DMS 273 (cell line): ENCODE results near the gene ATAD3A.
"Not testable (repeated sequence)": the region's sequence is repeated elsewhere in the genome, so short reads cannot be mapped to it uniquely, and the experiment has no call there.

Experiments
- DNase-seq: peaks from one replicate; lab custom pipeline; 2025; ENCODE audit not compliant: unreplicated experiment; lab: John Stamatoyannopoulos, UW

Gene ATAD3A

DNA sequence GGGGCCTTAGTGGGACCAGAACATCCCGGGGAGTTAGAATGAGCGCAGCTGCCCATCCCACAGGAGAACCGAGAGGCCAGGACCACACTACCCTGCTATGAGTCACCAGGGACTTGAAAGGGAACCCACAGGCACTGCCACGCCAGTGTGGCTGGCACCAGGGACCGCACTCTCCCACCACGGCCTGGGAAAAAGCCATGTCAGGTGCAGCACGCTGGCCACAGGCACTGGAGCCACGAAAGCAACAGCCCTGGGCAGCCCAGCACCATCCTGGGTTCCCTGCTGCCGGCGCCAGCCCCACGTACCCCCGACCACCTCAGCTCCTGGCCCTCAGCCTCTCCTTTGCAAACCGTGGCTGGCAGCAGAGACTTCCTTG, 42.6 kb downstream of the ATAD3A start:
- no peak for DNase-seq

DNA sequence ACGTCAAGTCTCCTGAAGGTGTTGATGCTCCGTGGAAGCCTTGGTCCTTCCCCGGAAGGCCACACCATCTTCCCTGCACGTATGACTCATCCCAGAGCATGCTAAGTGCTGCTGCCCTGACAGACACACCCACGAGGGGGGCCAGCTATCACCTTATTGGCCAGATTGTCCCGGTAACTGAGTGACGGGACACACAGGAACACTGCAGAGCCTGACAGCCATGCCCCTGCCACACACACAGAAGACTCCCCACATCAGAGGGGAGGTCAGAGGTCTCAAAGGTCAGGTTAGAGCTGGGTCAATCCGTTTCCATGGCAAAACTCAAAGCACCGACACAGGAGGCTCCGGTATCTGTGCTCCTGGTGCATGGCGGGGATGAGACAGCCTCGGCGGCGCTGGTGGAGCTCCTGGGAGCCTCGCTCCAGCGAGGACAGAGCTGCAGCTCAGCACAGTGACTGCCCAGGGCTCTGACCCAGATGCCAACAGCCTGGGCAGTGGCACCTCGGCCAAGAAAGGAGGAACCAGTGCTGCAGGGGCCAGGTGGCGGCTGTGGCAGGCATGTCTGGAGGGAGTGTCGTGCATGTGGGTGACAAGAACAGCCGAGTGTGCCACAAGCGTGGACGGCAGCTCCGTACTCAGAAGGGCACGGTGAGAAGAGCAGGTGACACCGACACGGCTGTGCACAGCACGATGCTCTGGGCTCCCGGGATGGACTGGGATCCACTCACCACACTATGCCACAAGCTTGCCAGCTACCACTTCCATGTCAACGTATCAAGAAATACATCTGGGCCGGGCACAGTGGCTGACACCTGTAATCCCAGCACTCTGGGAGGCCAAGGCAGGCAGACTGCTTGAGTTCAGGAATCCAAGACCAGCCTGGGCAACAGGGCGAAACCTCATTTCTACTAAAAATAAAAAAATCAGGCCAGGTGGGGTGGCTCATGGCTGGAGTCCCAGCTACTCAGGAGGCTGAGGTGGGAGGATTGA, 43.3 kb downstream of the ATAD3A start:
- DNase-seq = peak; percentile 53

GRCh38 chr1:1556505-1556904, 44.5 kb downstream of the ATAD3A start:
- DNase-seq = no peak

- DNase-seq = not testable (repeated sequence)
These were observed 45.0 kb downstream of the ATAD3A start for GRCh38 chr1:1556961-1557360.

- not testable (repeated sequence) for DNase-seq
These were observed 45.7 kb downstream of the ATAD3A start for GRCh38 chr1:1557688-1558087.

GRCh38 chr1:1558591-1558990, 46.6 kb downstream of the ATAD3A start:
- no peak for DNase-seq

DNA sequence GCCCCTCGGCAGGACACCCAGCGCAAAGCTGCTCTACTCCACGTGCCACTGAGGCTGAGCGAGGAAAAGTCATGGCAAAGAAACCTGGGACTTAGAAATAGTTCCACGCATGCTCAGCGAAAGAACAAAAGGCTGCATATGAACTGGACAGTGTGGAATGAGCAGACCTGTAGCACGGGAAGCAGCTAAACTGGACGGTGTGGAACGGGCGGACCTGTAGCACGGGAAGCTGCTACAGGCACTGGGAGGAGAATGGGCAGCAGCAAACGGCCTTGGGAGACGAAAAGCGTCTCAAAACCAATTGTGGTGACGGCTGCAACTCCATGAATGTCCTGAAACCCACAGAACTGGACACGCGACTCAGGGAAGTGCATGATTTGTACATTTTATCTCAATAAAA, 47.1 kb downstream of the ATAD3A start:
- no peak for DNase-seq

DNA sequence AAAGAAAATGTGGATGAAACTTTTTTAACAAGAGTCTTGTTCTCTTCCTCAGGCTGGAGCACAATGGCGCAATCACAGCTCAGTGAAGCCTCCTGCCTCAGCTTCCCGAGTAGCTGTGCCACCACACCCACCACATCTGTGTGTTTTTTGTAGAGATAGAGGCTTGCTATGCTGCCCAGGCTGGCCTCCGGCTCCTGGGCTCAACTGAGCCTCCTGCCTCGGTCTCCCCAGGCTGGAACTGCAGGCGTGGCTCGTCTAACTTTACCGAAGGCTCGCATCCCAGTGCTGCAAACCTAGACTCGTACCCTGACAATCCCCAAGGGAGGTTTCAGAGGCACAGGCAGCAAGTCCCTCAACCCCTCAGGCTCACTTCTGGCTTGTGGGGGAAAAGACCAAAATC, 48.2 kb downstream of the ATAD3A start:
- no peak for DNase-seq

DNA sequence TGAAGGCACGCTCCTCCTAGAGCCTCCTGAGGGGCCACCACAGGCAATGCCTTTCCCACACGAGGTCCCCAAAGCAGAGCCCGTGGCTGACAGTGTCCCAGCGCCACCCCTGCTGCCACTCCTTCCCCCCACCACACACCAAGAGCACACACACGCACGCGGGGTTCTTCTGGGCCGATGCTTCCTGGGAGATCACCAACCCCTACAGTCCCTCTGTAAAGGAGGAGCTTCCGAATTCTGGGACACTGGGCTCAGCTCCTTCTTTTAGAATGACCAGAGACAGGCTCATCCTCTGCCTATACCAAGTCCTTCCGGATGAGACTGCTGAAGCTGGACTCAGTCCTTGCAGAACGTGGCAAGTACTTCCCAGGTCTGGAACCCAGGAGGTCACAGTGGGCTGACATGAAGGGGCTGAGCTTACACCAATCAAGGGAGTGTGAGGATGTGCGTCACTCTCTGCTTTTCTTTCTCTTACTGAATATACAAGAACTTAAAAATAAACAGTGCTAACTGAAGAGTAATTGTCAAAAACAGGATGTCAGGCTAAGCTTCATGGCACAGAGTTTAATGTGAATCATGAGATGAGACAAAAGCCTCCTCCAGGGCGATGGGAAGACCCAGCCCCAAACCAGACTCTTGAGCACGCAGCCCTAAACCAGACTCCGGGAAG, 50.0 kb downstream of the ATAD3A start:
- DNase-seq = no peak

GRCh38 chr1:1562556-1563195, 50.7 kb downstream of the ATAD3A start:
- DNase-seq = peak; percentile 94

- DNase-seq = no peak
These were observed 51.7 kb downstream of the ATAD3A start for GRCh38 chr1:1563688-1564087.

- peak; percentile 53 for DNase-seq
These were observed 52.3 kb downstream of the ATAD3A start for GRCh38 chr1:1564268-1564667.

DNA sequence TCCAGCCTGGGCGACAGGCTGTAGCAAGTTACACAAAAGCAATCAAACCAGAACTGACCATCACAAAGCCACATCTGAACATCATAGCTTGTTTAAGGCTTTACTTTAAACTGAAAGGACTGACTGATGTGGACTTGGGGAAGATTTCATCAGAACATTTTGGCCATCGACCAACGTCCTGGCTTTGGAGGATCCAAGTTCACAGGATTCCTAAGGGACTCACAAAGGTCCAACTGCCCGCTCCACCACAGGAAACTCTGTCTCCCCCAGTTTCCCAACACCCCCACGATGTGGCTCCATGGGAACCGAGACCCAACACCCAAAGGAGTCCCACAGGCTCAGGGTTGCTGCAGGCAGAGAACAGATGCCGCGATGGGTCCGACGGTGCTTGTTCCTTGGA, 53.4 kb downstream of the ATAD3A start:
- no peak for DNase-seq

DNA sequence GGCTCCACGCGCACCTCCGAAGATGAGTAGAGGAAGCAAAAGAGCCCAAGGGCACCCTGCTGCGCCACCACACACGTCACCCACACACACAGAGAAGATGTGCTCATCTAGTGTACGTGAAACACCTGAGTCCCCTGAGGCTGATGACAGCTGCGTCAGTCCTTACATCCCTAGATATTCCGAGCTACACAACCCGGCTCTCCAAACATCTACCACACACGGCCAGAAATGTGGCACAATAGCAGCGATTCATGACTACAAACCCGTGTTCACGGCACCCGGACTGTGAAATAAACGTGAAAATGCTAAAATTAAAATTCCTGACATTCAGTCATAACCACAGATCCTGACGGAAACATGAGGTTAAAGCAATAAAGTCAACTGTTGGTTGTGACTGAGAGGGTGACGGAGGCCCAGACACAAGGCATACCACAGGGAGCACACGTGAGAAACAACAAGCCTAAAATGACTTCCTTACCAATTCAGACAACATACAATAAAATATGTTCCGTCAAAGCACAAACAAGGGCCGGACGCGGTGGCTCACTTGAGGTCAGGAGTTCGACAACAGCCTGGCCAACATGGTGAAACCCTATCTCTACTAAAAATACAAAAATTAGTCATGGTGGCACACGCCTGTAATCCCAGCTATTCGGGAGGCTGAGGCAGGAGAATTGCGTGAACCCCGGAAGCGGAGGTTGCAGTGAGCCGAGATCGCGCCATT, 55.4 kb downstream of the ATAD3A start:
- no peak for DNase-seq

GRCh38 chr1:1567891-1568291, 55.9 kb downstream of the ATAD3A start:
- DNase-seq = no peak

DNA sequence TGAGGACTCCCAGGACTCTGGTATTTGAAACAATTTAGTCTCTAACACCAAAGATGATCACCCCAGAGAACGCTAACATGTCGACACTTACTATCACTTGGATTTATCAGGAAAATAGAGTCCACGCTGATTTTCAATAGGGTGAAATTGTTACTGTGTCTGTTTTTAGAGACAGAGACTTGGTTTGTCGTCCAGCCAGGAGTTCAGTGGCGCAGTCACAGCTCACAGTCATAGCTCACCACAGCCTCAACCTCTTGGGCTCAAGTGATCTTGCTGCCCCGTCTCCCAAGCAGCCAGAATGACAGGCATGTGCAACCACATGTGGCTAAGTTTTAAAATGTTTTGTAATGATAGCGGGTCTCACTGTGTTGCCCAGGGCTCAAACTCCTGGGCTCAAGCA, 57.4 kb downstream of the ATAD3A start:
- no peak for DNase-seq

DNA sequence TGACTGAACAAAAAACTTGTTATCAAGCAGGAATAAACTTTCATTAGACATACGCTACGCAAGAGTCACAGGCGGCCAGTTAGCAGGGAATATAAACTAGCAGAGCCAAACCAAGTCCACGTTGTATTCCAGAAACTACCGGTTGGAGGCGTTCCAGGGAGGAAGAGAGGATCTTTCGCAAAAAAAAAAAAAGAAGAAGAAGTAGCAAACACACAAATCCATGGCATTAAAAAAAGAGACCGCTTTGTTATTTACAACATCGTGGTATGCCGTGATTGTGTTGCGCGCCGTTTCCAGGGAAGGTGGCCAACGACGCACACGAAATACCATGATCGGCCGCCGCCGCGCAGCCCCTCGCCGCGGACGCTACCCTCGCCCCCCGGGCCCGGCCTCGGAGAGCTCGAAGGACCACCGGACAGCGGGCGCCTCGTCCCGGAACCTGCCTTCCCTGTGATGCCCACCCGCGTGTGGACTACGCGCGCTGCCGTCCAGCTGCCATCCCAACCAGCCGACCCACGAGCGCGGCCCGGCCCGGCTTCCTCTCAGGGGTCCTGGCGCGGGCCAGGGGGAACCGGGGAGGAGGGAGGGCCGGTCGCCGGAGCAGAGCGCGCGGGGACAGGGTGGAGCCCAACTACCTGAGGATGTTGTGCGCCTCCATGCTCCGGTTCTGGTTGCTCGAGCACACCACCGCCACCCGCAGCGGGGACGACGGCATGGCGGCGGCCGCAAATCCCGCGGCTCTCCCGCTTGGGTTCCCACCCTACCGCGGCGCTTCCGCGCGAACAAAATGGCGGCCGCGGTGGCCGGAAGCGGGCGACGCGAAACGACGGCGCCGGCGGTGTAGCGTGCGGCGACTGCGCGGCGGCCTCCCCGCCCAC, 62.1 kb downstream of the ATAD3A start:
- peak; percentile 94 for DNase-seq

- peak; percentile 96 for DNase-seq
These were observed 63.0 kb downstream of the ATAD3A start, which contains the start of gene SSU72 for GRCh38 chr1:1574721-1575537. SSU72 (minus strand) TSS chr1:1574863; CDS start chr1:1574557, 306 bp downstream.

DNA sequence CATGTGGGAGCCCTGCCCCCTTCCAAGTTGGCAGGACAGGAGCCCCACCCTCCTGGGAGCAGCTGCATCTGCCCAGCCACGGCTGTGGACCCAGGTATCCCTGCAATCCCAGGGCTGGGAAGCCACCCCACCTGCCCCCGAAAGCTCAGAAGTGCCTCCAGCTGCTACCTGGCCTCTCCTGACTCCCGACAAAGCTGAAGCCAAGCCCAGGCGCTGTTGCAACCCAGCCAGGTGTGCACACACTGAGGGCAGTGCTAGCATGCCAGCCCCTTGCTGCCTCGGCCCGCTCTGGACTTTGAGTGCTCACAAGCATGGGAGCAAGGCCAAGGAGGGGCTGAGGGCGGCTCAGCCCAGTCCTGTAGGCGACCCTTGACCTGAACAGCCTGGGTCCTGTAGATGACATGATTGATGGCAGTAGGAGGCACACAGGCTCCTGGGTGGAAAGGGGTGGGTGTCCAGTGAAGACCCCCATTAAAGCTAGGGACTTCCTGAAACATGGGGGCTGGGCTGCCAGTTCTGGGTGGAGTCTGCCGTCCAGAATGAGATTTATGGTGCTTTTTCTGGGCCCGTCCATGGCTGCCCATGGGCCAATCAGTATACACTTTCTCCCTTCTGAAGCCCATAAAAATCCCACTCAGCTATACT, 65.5 kb downstream of the ATAD3A start:
- DNase-seq = peak; percentile 53
